ENCODE measurements around the gene SCYL3. TPM values are rescaled to one million over a fixed set of nuclear protein-coding genes. Genes with fewer than 3 reads are reported as not detected.

Gene SCYL3
- total and polyA plus RNA-seq, 3 donors from 2014 or later = 13.3 to 16.3 (median 15.8) TPM

DNA sequence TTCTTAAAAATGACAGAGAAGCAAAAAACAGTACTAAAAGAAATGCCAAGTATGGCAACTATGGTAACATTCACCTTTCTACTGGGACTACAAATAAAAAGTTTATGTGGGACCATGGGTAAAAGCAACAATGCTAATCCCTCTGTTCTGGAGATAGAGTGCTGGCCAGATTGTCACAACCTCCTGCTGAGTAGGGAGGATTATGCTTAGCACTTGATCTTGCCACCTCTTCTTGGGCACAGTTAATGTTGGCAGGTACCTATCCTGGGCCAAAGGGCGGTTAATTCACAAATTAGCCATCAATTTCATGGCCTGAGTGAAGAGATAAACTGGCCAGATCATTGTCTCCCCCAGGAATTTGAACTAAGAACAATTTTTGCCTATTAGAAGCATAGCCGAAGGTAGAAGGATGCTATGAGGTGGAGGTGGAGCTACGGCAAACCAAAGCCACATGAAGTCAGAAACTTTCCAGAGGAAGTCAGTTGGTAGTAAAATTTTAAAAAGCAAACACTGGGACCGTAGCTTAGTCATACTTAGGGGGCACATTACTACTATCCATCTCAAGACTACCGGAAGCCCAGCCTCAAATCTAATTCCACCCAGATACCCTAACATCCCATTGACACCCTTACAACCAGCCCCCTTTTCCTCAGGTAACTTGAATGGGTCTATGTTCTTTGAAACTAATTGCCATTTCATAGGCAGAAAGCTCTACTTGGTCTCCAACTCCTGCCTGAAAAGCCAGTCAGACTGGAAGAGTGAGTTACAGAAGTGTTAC, 2.7 kb downstream of the SCYL3 start:
- Histone ChIP-seq H3K9me3 (no peaks in the 10 kb centered on the region), H3K36me3 (ENCODE audit: low read depth, missing control alignments) (no peaks in the 10 kb centered on the region), H3K27me3 (no peaks in the 10 kb centered on the region), H3K4me1 (peaks cover 9% of the 10 kb centered on the region), H3K27ac (no peak overlapping the region), H3K4me3 (no peak overlapping the region)
- no peak for DNase-seq
- WGBS, 2 donors = 66 to 85% methylated on average over 5 of the region's 5 CpGs
- intact Hi-C loops (cut with DNase I; ENCODE audit: low total_unique reads) = no loop called here
- TF ChIP-seq, protein P1, sequence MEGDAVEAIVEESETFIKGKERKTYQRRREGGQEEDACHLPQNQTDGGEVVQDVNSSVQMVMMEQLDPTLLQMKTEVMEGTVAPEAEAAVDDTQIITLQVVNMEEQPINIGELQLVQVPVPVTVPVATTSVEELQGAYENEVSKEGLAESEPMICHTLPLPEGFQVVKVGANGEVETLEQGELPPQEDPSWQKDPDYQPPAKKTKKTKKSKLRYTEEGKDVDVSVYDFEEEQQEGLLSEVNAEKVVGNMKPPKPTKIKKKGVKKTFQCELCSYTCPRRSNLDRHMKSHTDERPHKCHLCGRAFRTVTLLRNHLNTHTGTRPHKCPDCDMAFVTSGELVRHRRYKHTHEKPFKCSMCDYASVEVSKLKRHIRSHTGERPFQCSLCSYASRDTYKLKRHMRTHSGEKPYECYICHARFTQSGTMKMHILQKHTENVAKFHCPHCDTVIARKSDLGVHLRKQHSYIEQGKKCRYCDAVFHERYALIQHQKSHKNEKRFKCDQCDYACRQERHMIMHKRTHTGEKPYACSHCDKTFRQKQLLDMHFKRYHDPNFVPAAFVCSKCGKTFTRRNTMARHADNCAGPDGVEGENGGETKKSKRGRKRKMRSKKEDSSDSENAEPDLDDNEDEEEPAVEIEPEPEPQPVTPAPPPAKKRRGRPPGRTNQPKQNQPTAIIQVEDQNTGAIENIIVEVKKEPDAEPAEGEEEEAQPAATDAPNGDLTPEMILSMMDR (IDR thresholded peaks at IDR 0.05) = no peak
- no peak for TF ChIP-seq POLR2A (IDR thresholded peaks at IDR 0.05)

DNA sequence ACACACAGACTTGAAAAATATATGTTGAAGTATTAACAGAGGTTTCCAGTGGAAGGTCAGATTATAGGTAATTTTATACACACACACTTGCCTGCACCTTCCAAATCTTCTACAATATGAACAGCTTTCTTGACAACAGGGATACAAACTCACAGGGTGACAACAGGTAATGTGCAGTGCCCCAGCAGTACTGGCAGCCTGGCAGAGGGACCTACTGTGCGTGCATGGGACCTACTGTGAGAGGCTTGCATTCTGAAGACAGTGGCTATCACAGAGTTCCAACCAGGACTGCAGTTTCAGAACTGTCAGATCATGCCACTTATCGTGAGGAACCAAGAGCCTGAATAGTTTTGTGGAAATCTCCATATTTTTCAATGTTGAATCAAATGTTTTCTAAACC, 3.8 kb downstream of the SCYL3 start:
- WGBS, 2 donors = 94 to 100% methylated on average over 2 of the region's 2 CpGs
- no peak for DNase-seq
- no peaks in the 10 kb centered on the region for H3K27me3 ChIP-seq
- H3K4me1 ChIP-seq = peaks cover 9% of the 10 kb centered on the region
- TF ChIP-seq, protein P1 (IDR thresholded peaks at IDR 0.05) = no peak
- TF ChIP-seq POLR2A (IDR thresholded peaks at IDR 0.05) = no peak
- no peak overlapping the region for H3K4me3 ChIP-seq
- no peak overlapping the region for H3K27ac ChIP-seq
- H3K36me3 ChIP-seq (ENCODE audit: low read depth, missing control alignments) = no peaks in the 10 kb centered on the region
- intact Hi-C loops (cut with DNase I; ENCODE audit: low total_unique reads) = no loop called here
- no peaks in the 10 kb centered on the region for H3K9me3 ChIP-seq

DNA sequence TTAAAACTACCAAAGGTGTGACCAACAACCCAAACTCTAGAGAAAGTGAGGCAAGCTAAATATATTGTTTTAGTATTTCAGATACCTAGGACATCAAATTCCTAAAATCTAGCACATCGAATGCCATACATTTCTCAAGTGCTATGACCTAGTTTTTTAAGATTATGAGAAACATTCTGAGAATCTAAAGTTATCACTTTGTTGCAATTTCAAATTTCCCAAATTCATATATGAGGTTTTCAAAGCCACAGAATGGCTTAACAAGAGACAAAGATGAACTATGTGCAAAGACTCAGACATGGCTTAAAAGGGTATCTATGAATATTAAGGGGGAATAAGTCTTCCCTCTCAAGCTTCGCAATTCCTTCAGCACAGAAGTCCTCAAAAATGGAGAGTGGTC, 6.8 kb downstream of the SCYL3 start:
- intact Hi-C loops (cut with DNase I; ENCODE audit: low total_unique reads) = no loop called here
- Histone ChIP-seq H3K9me3 (no peaks in the 10 kb centered on the region), H3K4me3 (no peak overlapping the region), H3K27me3 (no peaks in the 10 kb centered on the region), H3K27ac (no peak overlapping the region), H3K36me3 (ENCODE audit: low read depth, missing control alignments) (no peaks in the 10 kb centered on the region), H3K4me1 (peaks cover 2% of the 10 kb centered on the region)
- no peak for DNase-seq
- 84 to 91% methylated on average over 2 of the region's 2 CpGs for WGBS, 2 donors
- TF ChIP-seq POLR2A (IDR thresholded peaks at IDR 0.05) = no peak
- TF ChIP-seq, protein P1 (IDR thresholded peaks at IDR 0.05) = no peak

DNA sequence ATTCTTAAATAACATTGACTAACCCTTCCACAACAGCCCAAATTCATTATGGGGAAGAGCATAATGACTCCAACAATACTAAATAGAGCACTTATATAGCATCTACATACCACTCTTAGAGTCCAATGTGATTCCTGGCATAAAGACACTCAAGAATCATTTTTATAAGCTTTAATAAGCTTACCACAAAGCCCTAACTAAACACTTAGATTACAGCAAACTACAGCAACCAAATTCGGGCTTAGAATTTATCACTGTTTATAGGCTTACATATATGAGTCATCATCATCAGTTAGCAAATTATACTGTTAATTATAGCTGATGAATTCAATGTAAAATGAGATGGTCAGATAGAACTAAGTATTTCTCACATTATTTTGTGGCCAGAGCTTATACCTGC, 7.3 kb downstream of the SCYL3 start:
- 90 to 98% methylated on average over 1 of the region's 1 CpG for WGBS, 2 donors
- H3K36me3 ChIP-seq (ENCODE audit: low read depth, missing control alignments) = no peaks in the 10 kb centered on the region
- TF ChIP-seq POLR2A (IDR thresholded peaks at IDR 0.05) = no peak
- TF ChIP-seq, protein P1 (IDR thresholded peaks at IDR 0.05) = no peak

DNA sequence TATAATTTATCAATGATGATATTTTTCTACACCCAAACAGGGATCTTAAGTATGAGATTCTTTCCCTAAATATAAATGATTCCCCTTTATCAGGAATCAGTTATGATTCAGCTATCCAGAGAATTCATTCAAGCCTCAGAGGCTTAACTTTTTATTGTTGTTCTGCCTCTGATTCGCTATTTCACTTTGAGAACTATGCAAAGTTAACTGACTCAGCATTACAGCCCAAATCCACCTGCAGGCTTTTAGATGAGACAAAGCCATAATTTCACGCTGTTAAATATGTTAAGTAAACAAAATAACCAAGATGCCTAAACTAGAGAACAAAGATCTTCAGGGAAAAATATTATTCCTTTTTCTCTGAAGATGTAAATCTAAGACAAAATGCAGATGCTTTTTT, 8.5 kb downstream of the SCYL3 start:
- H3K27ac ChIP-seq = no peak overlapping the region
- intact Hi-C loops (cut with DNase I; ENCODE audit: low total_unique reads) = no loop called here
- no peak overlapping the region for H3K4me3 ChIP-seq
- no peaks in the 10 kb centered on the region for H3K9me3 ChIP-seq
- TF ChIP-seq, protein P1 (IDR thresholded peaks at IDR 0.05) = no peak
- TF ChIP-seq POLR2A (IDR thresholded peaks at IDR 0.05) = no peak
- H3K36me3 ChIP-seq (ENCODE audit: low read depth, missing control alignments) = no peaks in the 10 kb centered on the region
- no peak for DNase-seq
- no peaks in the 10 kb centered on the region for H3K27me3 ChIP-seq
- H3K4me1 ChIP-seq = no peaks in the 10 kb centered on the region
- 94 to 97% methylated on average over 2 of the region's 2 CpGs for WGBS, 2 donors

More for the DNA sequence above, 7.3 kb downstream of the SCYL3 start:
- no peaks in the 10 kb centered on the region for H3K4me1 ChIP-seq
- intact Hi-C loops (cut with DNase I; ENCODE audit: low total_unique reads) = no loop called here
- no peaks in the 10 kb centered on the region for H3K27me3 ChIP-seq
- no peak for DNase-seq
- no peak overlapping the region for H3K4me3 ChIP-seq
- H3K9me3 ChIP-seq = no peaks in the 10 kb centered on the region
- H3K27ac ChIP-seq = no peak overlapping the region
